ENCODE measurements around the gene ID2.
"Not testable (repeated sequence)": the region's sequence is repeated elsewhere in the genome, so short reads cannot be mapped to it uniquely, and the experiment has no call there.

DNA sequence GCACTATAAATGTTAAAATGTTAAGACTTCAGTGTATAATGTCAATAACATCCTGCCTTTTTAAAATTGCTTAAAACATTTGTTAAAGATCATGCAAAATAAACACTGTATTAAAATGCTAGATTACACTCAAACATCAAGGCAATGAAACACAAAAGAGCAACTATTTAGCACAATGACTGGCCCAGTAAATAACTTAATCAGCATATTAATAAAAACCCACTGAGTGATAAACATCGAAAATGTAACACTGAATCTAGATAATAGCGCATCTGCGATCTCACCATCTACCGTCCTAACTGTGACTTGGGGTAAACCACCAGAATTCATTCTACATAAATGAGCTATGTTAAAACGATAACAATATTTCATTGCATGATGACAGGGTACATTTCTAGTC, 47.2 kb downstream of the ID2 start:
- not testable (repeated sequence) for TF ChIP-seq CTCF (conservative IDR thresholded peaks at IDR 0.05; ENCODE audit: low read length); EZH2phosphoT487 (IDR thresholded peaks at IDR 0.05; ENCODE audit: borderline replicate concordance)

All from Loucy (cell line).